OCI-LY1 (cell line): ENCODE measurements around the gene SEC23IP.

Experiments used
- H2AFZ ChIP-seq: fragments of 200-600 bp; sonication (generic), shearing (Covaris generic); 2 replicates; pipeline ENCODE4 v1.6.0; 2014; ENCODE audit warnings: antibody characterized with exemption, mild to moderate bottlenecking, low read length
- H3F3A ChIP-seq: fragments of 200-600 bp; sonication (generic), shearing (Covaris generic); 2 replicates; pipeline ENCODE4 v1.6.0; 2014; ENCODE audit warnings: mild to moderate bottlenecking, antibody characterized with exemption, low read length, moderate library complexity; ENCODE audit not compliant: insufficient read depth
- H3K27ac ChIP-seq: fragments of 200-600 bp; sonication (generic); 2 replicates; pipeline ENCODE4 v1.5.1; 2014; ENCODE audit warnings: low read length, mixed run types, mild to moderate bottlenecking, low read depth; ENCODE audit not compliant: poor library complexity, severe bottlenecking
- H3K27me3 ChIP-seq: fragments of 200-600 bp; sonication (generic); 2 replicates; pipeline ENCODE4 v1.6.0; 2014; ENCODE audit warnings: antibody characterized with exemption, mild to moderate bottlenecking, low read length, moderate library complexity; ENCODE audit not compliant: insufficient read depth
- H3K36me3 ChIP-seq: fragments of 200-600 bp; sonication (generic); 2 replicates; pipeline ENCODE4 v1.6.1; 2014; ENCODE audit warnings: mild to moderate bottlenecking, antibody characterized with exemption, low read length, moderate library complexity, mixed read lengths; ENCODE audit not compliant: insufficient read depth
- H3K4me1 ChIP-seq: fragments of 200-600 bp; sonication (generic); 2 replicates; pipeline ENCODE4 v1.5.1; 2014; ENCODE audit warnings: mild to moderate bottlenecking, low read length, moderate library complexity; ENCODE audit not compliant: insufficient read depth, severe bottlenecking
- H3K4me2 ChIP-seq: fragments of 200-600 bp; sonication (generic), shearing (Covaris generic); 2 replicates; pipeline ENCODE4 v1.6.1; 2014; ENCODE audit warnings: low read length
- H3K4me3 ChIP-seq: fragments of 200-600 bp; sonication (generic); 2 replicates; pipeline ENCODE4 v1.5.1; 2014; ENCODE audit warnings: low read length, low read depth, mild to moderate bottlenecking, mixed read lengths; ENCODE audit not compliant: poor library complexity, severe bottlenecking
- H3K79me2 ChIP-seq: fragments of 200-600 bp; shearing (Covaris generic); 2 replicates; pipeline ENCODE4 v1.6.1; 2016; ENCODE audit warnings: mixed run types, low read length, mixed read lengths; ENCODE audit not compliant: insufficient read depth
- H3K9ac ChIP-seq: fragments of 200-600 bp; sonication (generic), shearing (Covaris generic); 2 replicates; pipeline ENCODE4 v1.6.1; 2014; ENCODE audit warnings: mild to moderate bottlenecking, low read length, mixed read lengths
- H3K9me2 ChIP-seq: fragments of 200-600 bp; sonication (generic), shearing (Covaris generic); 2 replicates; pipeline ENCODE4 v1.6.1; 2014; ENCODE audit warnings: low read depth, mild to moderate bottlenecking, low read length, mixed read lengths
- H3K9me3 ChIP-seq: fragments of 200-600 bp; shearing (Covaris generic); 2 replicates; pipeline ENCODE4 v1.6.1; 2014; ENCODE audit warnings: low read length, mixed read lengths
- H4K20me1 ChIP-seq: fragments of 200-600 bp; sonication (generic), shearing (Covaris generic); 2 replicates; pipeline ENCODE4 v1.6.0; 2016; ENCODE audit warnings: mild to moderate bottlenecking, low read length; ENCODE audit not compliant: insufficient read depth
- EZH2 ChIP-seq: fragments of 200-600 bp; sonication (generic), shearing (Covaris generic); IDR thresholded peaks from 2 replicates; pipeline ENCODE4 v1.8.0; 2017; ENCODE audit warnings: borderline replicate concordance, mixed run types, mild to moderate bottlenecking, antibody characterized with exemption, low read length, moderate library complexity, mixed read lengths
- TF ChIP-seq, protein P1 (sequence below): fragments of 200-600 bp; sonication (generic), shearing (Covaris generic); IDR thresholded peaks from 2 replicates; pipeline ENCODE4 v1.5.1; 2017; ENCODE audit warnings: mild to moderate bottlenecking, antibody characterized with exemption, low read length, moderate library complexity, mixed read lengths

The SEC23IP gene

GRCh38 chr10:119957451-119957850, 64.9 kb downstream of the SEC23IP start:
- no peaks in the 10 kb centered on the region for H3K36me3 ChIP-seq
- no peaks in the 10 kb centered on the region for H4K20me1 ChIP-seq
- no peak for TF ChIP-seq EZH2
- TF ChIP-seq, protein P1, sequence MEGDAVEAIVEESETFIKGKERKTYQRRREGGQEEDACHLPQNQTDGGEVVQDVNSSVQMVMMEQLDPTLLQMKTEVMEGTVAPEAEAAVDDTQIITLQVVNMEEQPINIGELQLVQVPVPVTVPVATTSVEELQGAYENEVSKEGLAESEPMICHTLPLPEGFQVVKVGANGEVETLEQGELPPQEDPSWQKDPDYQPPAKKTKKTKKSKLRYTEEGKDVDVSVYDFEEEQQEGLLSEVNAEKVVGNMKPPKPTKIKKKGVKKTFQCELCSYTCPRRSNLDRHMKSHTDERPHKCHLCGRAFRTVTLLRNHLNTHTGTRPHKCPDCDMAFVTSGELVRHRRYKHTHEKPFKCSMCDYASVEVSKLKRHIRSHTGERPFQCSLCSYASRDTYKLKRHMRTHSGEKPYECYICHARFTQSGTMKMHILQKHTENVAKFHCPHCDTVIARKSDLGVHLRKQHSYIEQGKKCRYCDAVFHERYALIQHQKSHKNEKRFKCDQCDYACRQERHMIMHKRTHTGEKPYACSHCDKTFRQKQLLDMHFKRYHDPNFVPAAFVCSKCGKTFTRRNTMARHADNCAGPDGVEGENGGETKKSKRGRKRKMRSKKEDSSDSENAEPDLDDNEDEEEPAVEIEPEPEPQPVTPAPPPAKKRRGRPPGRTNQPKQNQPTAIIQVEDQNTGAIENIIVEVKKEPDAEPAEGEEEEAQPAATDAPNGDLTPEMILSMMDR = no peak
- no peaks in the 10 kb centered on the region for H3K9me2 ChIP-seq
- H3K79me2 ChIP-seq = no peaks in the 10 kb centered on the region
- H3K4me3 ChIP-seq = no peak overlapping the region
- no peaks in the 10 kb centered on the region for H3K9me3 ChIP-seq
- H3K9ac ChIP-seq = no peak overlapping the region
- no peaks in the 10 kb centered on the region for H3K27me3 ChIP-seq
- H3K4me1 ChIP-seq = no peaks in the 10 kb centered on the region
- no peaks in the 10 kb centered on the region for H3F3A ChIP-seq
- no peak overlapping the region for H2AFZ ChIP-seq
- no peak overlapping the region for H3K4me2 ChIP-seq
- no peak overlapping the region for H3K27ac ChIP-seq

GRCh38 chr10:119962837-119963236, 70.3 kb downstream of the SEC23IP start:
- Histone ChIP-seq H3K79me2 (no peaks in the 10 kb centered on the region), H4K20me1 (no peaks in the 10 kb centered on the region), H2AFZ (no peak overlapping the region), H3K9me3 (peaks cover 6% of the 10 kb centered on the region; the same call in 1 of the 2 replicates), H3K27ac (no peak overlapping the region), H3K4me2 (no peak overlapping the region), H3K9me2 (no peaks in the 10 kb centered on the region), H3K9ac (no peak overlapping the region), H3K4me3 (no peak overlapping the region), H3K36me3 (no peaks in the 10 kb centered on the region; the same call in 1 of the 2 replicates), H3F3A (no peaks in the 10 kb centered on the region), H3K4me1 (no peaks in the 10 kb centered on the region), H3K27me3 (no peaks in the 10 kb centered on the region)
- TF ChIP-seq, protein P1 = no peak
- TF ChIP-seq EZH2 = no peak

DNA sequence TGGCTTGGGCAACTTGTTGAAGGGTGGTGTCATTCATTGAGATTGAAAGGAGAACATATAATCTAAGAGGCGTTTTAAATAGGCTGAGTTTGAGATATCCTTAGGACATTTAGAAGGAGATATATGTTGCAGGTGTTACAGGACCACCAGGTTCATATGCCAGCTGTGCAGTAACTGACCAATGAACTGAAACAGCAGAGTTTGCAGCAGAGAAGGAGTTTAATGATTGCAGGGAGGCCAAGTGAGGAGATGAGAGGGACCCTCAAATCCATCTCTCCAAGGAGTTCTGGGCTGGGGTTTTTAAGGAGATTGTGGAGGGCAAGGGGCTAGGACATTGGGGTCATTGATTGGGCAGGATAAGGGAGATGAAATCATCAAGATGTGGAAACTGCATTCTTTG, 74.5 kb downstream of the SEC23IP start:
- no peak overlapping the region for H3K27ac ChIP-seq
- no peaks in the 10 kb centered on the region for H3K27me3 ChIP-seq
- H4K20me1 ChIP-seq = no peaks in the 10 kb centered on the region
- no peaks in the 10 kb centered on the region; the same call in 1 of the 2 replicates for H3K36me3 ChIP-seq
- H3F3A ChIP-seq = no peaks in the 10 kb centered on the region
- TF ChIP-seq, protein P1 = no peak
- no peak for TF ChIP-seq EZH2
- no peaks in the 10 kb centered on the region for H3K9me2 ChIP-seq
- no peaks in the 10 kb centered on the region for H3K79me2 ChIP-seq
- no peaks in the 10 kb centered on the region for H3K4me1 ChIP-seq
- no peak overlapping the region for H3K4me2 ChIP-seq
- H3K4me3 ChIP-seq = no peak overlapping the region
- H3K9ac ChIP-seq = no peak overlapping the region
- no peak overlapping the region for H2AFZ ChIP-seq
- peaks cover 6% of the 10 kb centered on the region; the same call in 1 of the 2 replicates for H3K9me3 ChIP-seq
